ENCODE data around the gene MAGI2.

DNA sequence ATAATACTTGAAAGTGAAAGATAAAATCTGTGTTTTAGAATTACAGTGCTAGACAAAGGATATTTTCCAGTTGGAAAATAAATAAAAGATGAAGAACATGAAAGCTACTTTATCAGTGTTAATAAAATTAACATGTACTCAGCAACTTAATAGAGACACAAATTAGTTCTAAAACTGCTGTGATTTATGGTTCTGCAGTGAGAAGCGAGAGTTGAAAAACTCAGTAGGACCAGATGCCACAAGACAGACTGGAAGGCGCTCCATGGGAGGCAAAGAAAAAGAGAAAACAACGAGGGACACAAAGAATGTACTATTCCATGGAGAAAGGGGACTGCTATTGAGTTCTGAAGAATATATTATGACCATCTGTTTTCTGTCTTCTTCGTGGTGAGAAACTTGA lies 1064.4 kb downstream of the MAGI2 start:
- TF ChIP-seq SOX6 (IDR thresholded peaks at IDR 0.05), result no peak
- TF ChIP-seq SOX6 (CRISPR knock-in tag; IDR thresholded peaks at IDR 0.05), result no peak
- TF ChIP-seq ZNF788 (CRISPR knock-in tag; IDR thresholded peaks at IDR 0.05; ENCODE audit: borderline replicate concordance), result no peak
- TF ChIP-seq, protein P1, sequence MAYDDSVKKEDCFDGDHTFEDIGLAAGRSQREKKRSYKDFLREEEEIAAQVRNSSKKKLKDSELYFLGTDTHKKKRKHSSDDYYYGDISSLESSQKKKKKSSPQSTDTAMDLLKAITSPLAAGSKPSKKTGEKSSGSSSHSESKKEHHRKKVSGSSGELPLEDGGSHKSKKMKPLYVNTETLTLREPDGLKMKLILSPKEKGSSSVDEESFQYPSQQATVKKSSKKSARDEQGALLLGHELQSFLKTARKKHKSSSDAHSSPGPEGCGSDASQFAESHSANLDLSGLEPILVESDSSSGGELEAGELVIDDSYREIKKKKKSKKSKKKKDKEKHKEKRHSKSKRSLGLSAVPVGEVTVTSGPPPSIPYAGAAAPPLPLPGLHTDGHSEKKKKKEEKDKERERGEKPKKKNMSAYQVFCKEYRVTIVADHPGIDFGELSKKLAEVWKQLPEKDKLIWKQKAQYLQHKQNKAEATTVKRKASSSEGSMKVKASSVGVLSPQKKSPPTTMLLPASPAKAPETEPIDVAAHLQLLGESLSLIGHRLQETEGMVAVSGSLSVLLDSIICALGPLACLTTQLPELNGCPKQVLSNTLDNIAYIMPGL (CRISPR knock-in tag; IDR thresholded peaks at IDR 0.05; ENCODE audit: borderline replicate concordance in 1 of 2, low read depth in 1 of 2), result no peak
- TF ChIP-seq ZNF670 (CRISPR knock-in tag; IDR thresholded peaks at IDR 0.05; ENCODE audit: borderline replicate concordance), result no peak
- TF ChIP-seq SRSF9 (IDR thresholded peaks at IDR 0.05; ENCODE audit: borderline replicate concordance, insufficient read depth, low read depth, low read length, poor library complexity, severe bottlenecking), result no peak
- TF ChIP-seq, protein P2, sequence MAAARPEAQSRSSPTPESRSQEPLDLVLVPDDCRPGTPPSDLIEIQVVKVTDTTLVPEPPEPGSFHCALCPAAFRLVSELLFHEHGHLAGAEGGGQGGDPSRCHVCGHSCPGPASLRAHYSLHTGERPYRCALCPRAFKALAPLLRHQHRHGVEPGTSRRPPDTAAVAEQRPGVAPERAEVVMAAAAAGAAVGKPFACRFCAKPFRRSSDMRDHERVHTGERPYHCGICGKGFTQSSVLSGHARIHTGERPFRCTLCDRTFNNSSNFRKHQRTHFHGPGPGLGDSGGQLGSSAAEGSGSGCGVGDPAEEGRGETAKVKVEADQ (CRISPR knock-in tag; IDR thresholded peaks at IDR 0.05; ENCODE audit: borderline replicate concordance), result no peak
- TF ChIP-seq ZNF891 (CRISPR knock-in tag; IDR thresholded peaks at IDR 0.05), result no peak
- no peak for TF ChIP-seq BRF2 (CRISPR knock-in tag; IDR thresholded peaks at IDR 0.05)
- no peak for TF ChIP-seq POLR2A (IDR thresholded peaks at IDR 0.05; ENCODE audit: insufficient read depth in 1 of 2, low read depth in 2 of 2, low read length in 2 of 2)
- TF ChIP-seq ELF4 (CRISPR knock-in tag; IDR thresholded peaks at IDR 0.05; ENCODE audit: borderline replicate concordance), result no peak
